Activated CD4-positive, CD25-positive, alpha-beta regulatory T cell (primary cell): ENCODE data around the gene VWA5B2.
A peak's percentile ranks its signal among the peaks of the same experiment; 100 is the strongest.

Source experiments
- DNase-seq, 4 experiments: peaks; one replicate each; lab custom pipeline; 2025; lab: John Stamatoyannopoulos, UW

The VWA5B2 gene

DNA sequence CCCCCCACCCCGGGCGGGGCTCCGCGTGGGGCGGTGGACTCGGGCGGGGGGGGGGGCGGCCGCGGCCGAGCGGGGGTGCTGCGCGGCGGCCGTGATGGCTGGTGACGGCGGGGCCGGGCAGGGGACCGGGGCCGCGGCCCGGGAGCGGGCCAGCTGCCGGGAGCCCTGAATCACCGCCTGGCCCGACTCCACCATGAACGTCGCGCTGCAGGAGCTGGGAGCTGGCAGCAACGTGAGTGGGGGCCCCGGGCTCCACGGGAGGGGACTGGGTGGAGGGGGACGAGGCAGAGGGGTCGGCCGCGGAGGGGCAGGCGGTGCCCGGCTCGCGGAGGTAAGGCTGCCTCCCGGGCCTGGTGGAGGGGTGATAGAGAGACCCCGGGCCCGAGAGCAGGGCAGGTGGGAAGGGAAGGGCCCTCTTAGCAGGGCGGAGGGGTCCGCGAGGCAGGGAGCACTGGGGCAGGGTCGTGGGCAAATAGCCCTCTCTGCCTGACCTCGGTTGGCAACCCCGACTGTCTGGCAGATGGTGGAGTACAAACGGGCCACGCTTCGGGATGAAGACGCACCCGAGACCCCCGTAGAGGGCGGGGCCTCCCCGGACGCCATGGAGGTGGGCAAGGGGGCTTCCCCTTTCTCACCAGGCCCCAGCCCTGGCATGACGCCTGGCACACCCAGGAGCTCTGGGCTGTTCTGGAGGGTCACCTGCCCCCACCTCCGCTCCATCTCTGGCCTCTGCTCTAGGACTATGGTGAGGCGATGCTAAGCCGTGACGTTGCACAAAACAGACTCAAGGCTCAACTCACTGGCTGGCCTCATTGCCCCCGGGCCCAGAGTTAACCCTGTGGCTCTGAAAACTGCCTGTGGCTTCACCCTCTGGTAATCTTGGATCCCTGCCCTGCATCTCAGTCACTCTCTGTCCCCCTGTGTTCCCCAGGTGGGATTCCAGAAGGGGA, 46.9 kb downstream of the VWA5B2 start, which contains the start of gene ECE2:
TSS of gene ECE2 (plus strand) at position 62 of the 950 bp plus-strand sequence. CDS start at position 194, 132 bp downstream.
- no peak for DNase-seq

DNA sequence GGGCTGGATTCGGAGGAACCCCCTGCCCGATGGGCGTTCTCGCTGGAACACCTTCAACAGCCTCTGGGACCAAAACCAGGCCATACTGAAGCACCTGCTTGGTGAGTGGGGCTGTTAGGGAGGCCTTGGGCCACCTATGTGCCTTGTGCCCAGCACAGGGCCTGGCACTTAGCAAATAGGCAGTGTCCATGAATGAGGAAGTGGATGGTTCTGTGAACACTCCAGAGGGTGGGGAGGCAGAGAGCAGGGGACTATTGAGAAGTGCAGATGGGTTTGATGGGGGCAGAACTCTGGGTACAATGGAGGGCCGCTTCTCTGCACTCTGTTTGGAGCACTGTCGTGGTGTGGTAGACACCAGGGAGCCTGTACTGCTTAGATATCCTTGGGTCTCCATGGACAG, 48.0 kb downstream of the VWA5B2 start:
- no peak for DNase-seq

DNA sequence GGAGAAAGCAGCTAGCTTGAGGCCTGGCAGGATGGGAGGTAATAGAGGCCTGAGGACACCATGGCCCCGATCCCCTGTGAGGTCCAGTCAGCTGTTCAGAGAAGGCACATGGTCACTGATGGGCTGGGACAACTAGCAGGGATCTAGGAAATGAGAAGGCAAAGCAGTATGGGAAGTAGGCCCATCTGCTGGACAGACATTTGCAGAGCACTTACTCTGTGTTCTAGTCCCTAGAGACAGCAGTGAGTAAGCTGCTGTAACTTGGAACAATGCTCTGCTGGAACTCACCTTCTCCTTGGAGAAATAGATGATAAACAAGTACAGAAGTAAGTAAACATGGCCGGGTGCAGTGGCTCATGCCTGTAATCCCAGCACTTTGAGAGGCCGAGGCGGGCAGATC, 53.6 kb downstream of the VWA5B2 start:
- no peak for DNase-seq

DNA sequence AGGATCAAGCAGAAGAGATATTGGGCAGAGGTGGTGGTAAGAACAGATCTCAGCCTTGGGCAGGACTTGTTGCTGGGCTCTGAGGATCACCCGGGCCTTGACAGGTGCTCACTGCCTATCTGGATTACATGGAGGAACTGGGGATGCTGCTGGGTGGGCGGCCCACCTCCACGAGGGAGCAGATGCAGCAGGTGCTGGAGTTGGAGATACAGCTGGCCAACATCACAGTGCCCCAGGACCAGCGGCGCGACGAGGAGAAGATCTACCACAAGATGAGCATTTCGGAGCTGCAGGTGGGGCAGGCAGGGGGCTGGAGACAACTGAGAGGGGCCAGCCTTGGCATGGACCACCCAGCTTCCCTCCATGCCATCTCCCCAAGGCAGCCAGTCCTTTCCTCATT, 54.3 kb downstream of the VWA5B2 start:
- no peak for DNase-seq

DNA sequence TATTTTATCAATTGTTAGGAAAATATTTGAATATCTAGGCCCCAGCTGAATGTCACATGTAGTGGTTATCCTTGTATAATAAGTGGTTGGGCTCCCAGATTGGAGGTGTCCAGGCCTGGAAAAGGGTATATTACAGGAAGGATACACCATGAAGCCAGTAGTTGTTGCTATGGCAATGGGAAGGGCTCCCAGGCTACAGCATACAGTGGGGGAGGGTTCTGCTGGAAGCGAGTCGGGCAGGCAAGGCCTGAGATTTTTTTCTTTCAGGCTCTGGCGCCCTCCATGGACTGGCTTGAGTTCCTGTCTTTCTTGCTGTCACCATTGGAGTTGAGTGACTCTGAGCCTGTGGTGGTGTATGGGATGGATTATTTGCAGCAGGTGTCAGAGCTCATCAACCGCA, 55.3 kb downstream of the VWA5B2 start:
- DNase-seq: no peak

DNA sequence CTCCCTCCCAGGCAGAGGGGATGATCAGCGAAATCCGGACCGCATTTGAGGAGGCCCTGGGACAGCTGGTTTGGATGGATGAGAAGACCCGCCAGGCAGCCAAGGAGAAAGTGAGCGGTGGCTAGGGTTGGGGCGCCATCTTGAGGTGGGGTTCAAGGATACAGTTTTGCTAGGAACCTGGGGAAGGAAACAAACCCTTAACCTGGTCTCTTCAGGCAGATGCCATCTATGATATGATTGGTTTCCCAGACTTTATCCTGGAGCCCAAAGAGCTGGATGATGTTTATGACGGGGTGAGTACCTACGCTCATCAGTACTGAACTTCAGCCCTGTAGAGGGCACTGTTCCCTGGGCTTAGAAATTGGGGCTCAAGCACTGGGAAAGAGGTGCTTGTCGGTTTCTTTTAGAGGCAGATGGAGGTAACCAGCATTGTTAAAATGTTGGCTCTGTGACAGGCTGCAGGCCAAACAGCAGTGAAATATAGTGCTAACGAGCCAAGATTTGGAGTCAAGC, 60.1 kb downstream of the VWA5B2 start:
- peak; percentile 19 to 59 (median 30) for DNase-seq

DNA sequence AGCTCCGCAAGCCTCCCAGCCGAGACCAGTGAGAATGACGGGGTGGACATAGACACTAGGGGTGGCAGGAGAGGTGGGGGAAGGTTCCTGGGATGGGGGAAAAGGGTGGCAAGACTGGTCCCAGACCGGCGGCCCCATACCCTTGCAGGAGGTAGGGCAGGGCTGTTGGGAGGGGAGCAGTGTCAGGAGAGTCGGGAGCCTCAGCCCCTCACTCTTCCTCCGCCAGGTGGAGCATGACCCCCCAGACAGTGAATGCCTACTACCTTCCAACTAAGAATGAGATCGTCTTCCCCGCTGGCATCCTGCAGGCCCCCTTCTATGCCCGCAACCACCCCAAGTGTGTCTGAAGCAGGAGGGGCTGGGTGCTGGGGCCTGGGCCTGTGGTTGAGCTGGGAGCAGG, 60.9 kb downstream of the VWA5B2 start:
- no peak for DNase-seq

DNA sequence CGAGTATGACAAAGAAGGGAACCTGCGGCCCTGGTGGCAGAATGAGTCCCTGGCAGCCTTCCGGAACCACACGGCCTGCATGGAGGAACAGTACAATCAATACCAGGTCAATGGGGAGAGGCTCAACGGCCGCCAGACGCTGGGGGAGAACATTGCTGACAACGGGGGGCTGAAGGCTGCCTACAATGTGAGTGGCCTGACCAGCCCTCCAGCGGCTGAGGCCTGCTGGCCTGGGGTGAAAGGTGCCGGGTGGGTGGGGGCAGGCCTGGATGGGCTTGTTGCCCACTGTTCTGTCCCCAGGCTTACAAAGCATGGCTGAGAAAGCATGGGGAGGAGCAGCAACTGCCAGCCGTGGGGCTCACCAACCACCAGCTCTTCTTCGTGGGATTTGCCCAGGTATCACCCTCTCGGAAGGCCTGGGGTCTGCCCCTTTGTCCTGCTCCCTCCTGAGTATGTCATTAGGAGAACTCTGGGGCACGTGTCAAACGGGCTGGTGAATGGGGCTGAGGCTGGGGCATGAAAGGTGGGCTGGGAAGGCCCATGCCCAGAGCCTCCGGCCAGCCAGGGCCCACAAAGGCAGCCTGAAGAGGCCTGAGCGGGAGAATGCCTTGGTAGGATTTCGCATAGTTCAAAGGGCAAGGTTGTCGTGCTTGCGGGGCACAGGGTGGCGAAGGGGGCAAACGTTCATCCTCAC, 61.8 kb downstream of the VWA5B2 start:
- no peak for DNase-seq
